ENCODE data around the gene THUMPD1. TPM values are rescaled to one million over a fixed set of nuclear protein-coding genes. Genes with fewer than 3 reads are reported as not detected.
"Not testable (repeated sequence)": the region's sequence is repeated elsewhere in the genome, so short reads cannot be mapped to it uniquely, and the experiment has no call there.

THUMPD1 gene
- total RNA-seq, 4 donors from 2014 or later, result 42.0 to 61.7 (median 53.8) TPM

DNA sequence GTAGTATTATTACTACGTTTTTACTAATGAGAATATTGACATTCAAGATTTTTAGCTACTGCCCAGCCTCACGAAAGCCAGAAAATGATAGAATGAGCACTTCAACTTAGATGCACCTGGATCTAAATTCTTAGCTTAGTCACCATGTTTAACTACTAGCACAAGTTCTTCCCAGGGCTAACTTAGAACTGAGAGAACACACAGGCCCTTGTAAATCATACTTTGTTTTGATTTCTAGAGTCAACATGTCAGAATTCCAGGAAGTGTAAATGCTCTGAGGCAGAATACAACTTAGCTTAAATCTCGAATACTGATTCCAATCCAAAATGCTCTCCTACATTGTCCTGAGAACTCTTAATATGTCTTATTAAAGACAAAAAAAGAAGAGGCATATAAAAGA, 37.3 kb downstream of the THUMPD1 start:
- intact Hi-C loops (cut with DNase I; ENCODE audit: low total_unique reads), result no loop called here
- no peaks in the 10 kb centered on the region for H3K27me3 ChIP-seq
- H3K27ac ChIP-seq, result no peak overlapping the region
- H3K4me3 ChIP-seq, result no peak overlapping the region
- no peaks in the 10 kb centered on the region for H3K4me1 ChIP-seq
- in situ Hi-C loops (cut with MboI; ENCODE audit: low sequenced_read_pairs in 4 of 4), result no loop called here
- ATAC-seq (no peak), DNase-seq (no peak)
- H3K36me3 ChIP-seq, result peaks cover 0 to 11% of the 10 kb centered on the region in 2 donors
- no peaks in the 10 kb centered on the region for H3K9me3 ChIP-seq
- TF ChIP-seq, protein P1, sequence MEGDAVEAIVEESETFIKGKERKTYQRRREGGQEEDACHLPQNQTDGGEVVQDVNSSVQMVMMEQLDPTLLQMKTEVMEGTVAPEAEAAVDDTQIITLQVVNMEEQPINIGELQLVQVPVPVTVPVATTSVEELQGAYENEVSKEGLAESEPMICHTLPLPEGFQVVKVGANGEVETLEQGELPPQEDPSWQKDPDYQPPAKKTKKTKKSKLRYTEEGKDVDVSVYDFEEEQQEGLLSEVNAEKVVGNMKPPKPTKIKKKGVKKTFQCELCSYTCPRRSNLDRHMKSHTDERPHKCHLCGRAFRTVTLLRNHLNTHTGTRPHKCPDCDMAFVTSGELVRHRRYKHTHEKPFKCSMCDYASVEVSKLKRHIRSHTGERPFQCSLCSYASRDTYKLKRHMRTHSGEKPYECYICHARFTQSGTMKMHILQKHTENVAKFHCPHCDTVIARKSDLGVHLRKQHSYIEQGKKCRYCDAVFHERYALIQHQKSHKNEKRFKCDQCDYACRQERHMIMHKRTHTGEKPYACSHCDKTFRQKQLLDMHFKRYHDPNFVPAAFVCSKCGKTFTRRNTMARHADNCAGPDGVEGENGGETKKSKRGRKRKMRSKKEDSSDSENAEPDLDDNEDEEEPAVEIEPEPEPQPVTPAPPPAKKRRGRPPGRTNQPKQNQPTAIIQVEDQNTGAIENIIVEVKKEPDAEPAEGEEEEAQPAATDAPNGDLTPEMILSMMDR (IDR thresholded peaks at IDR 0.05 in 4 of 5, conservative IDR thresholded peaks at IDR 0.05 in 1 of 5), result no peak
- TF ChIP-seq POLR2A (IDR thresholded peaks at IDR 0.05), result no peak

DNA sequence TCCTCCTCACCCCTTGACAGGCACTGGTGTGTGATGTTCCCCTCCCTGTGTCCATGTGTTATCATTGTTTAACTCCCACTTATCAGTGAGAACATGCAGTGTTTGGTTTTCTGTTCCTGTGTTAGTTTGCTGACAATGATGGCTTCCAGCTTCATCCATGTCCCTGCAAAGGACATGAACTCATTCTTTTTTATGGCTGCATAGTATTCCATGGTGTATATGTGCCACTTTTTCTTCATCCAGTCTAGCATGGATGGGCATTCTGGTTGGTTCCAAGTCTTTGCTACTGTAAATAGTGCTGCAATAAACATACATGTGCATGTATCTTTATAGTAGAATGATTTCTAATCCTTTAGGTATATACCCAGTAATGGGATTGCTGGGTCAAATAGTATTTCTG, 39.9 kb downstream of the THUMPD1 start:
- DNase-seq; in situ Hi-C loops (cut with MboI; ENCODE audit: low sequenced_read_pairs in 4 of 4); ATAC-seq; H3K4me1 ChIP-seq; H3K27me3 ChIP-seq; H3K27ac ChIP-seq; H3K4me3 ChIP-seq; intact Hi-C loops (cut with DNase I; ENCODE audit: low total_unique reads); H3K9me3 ChIP-seq: not testable (repeated sequence)
- H3K36me3 ChIP-seq, result peaks cover 0 to 11% of the 10 kb centered on the region in 2 donors

DNA sequence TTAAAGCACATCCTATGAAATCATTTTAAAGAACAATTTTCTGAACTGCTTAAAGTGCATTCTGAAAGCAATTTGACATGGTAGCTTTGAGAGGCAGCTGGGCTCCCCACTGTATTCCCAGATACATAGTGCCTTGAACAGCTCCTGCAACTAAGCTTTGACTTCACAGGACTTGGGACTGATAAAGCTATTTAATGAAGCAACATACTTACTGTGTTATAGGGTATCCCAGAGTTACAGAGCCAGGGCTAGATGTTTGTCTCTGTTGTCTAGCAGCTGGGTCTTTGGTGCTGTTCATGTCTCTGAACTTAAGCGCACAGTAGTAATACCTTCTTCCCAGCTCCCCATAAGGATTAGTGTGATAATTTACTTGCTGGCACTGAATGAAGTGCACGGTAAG, 45.0 kb downstream of the THUMPD1 start:
- in situ Hi-C loops (cut with MboI; ENCODE audit: low sequenced_read_pairs in 4 of 4) (no loop called here), intact Hi-C loops (cut with DNase I; ENCODE audit: low total_unique reads) (no loop called here)
- H3K27ac ChIP-seq, result no peak overlapping the region
- DNase-seq, result no peak
- no peaks in the 10 kb centered on the region for H3K9me3 ChIP-seq
- no peak overlapping the region for H3K4me3 ChIP-seq
- no peaks in the 10 kb centered on the region for H3K27me3 ChIP-seq
- no peak for ATAC-seq
- no peaks in the 10 kb centered on the region for H3K36me3 ChIP-seq
- H3K4me1 ChIP-seq, result no peaks in the 10 kb centered on the region
- TF ChIP-seq, protein P1 (IDR thresholded peaks at IDR 0.05 in 4 of 5, conservative IDR thresholded peaks at IDR 0.05 in 1 of 5), result no peak
- no peak for TF ChIP-seq POLR2A (IDR thresholded peaks at IDR 0.05)

DNA sequence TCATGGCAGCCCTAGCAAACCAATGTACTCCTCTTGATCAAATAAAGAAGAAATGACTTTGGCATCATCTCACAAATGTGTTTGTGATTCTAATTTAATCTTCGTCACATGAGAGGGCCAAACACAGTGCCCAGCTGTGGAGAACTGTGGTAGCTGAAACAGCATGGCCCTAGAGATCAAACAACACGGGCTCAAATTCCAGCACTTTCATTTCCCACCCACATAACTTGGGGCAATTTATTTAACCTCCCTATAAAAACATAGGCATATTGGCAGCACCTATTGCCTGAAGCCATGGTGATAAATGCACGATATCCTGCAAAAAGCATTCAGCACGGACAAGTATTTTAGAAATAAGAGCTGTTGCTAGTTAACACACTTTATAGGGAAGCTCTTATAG, 46.6 kb downstream of the THUMPD1 start:
- TF ChIP-seq POLR2A (IDR thresholded peaks at IDR 0.05), result no peak
- TF ChIP-seq, protein P1 (IDR thresholded peaks at IDR 0.05 in 4 of 5, conservative IDR thresholded peaks at IDR 0.05 in 1 of 5), result no peak
- no peaks in the 10 kb centered on the region for H3K9me3 ChIP-seq
- in situ Hi-C loops (cut with MboI; ENCODE audit: low sequenced_read_pairs in 4 of 4) (no loop called here), intact Hi-C loops (cut with DNase I; ENCODE audit: low total_unique reads) (no loop called here)
- no peak overlapping the region for H3K4me3 ChIP-seq
- no peak overlapping the region for H3K27ac ChIP-seq
- no peaks in the 10 kb centered on the region for H3K4me1 ChIP-seq
- DNase-seq, result no peak
- no peak for ATAC-seq
- H3K27me3 ChIP-seq, result no peaks in the 10 kb centered on the region
- H3K36me3 ChIP-seq, result no peaks in the 10 kb centered on the region

DNA sequence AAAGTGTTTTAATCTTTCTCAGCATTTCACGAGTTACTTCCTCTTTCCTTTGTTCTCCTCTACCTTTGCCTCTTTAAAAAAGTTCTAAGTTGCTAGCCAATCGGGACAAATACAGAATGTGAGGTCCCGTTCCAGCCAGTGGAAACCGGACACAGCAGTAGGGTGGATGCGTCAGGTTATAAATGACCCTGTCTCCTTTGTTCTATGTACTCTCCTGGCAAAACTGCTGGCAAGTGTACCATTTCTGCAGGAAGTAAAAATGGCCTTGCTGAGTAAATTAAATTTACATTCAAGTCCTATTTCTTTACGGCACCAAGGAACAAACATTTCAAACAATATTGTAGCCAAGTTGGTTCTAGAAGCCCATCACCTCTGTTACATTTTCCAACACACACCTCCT, 47.5 kb downstream of the THUMPD1 start:
- H3K4me1 ChIP-seq, result not testable (repeated sequence)

DNA sequence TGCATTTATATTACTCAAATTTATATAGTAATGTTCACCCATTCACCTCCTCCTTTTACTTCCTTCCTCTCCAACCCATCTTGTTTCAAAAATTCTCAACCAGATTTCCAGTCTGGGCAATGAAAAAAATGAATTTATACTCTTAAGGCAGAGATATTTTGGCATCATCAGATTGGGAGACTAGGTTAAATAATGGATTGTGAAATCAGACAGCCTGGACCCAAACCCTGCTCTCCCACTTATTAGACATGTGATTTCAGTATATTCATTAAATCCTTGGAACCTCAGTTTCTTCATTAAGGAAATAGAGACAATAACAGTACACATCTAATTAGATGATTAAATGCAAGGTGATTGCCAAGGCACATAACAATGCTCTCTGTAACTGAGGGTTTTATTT, 52.0 kb downstream of the THUMPD1 start:
- H3K27ac ChIP-seq, result no peak overlapping the region
- no peak overlapping the region for H3K4me3 ChIP-seq
- intact Hi-C loops (cut with DNase I; ENCODE audit: low total_unique reads) (no loop called here), in situ Hi-C loops (cut with MboI; ENCODE audit: low sequenced_read_pairs in 4 of 4) (no loop called here)
- H3K36me3 ChIP-seq, result no peaks in the 10 kb centered on the region
- H3K4me1 ChIP-seq, result no peaks in the 10 kb centered on the region
- H3K27me3 ChIP-seq, result no peaks in the 10 kb centered on the region
- no peaks in the 10 kb centered on the region for H3K9me3 ChIP-seq
- DNase-seq, result no peak
- TF ChIP-seq, protein P1 (IDR thresholded peaks at IDR 0.05 in 4 of 5, conservative IDR thresholded peaks at IDR 0.05 in 1 of 5), result no peak
- no peak for TF ChIP-seq POLR2A (IDR thresholded peaks at IDR 0.05)
- no peak for ATAC-seq

More for the DNA sequence above, 47.5 kb downstream of the THUMPD1 start:
- H3K27me3 ChIP-seq; DNase-seq; intact Hi-C loops (cut with DNase I; ENCODE audit: low total_unique reads); in situ Hi-C loops (cut with MboI; ENCODE audit: low sequenced_read_pairs in 4 of 4); H3K9me3 ChIP-seq; H3K4me3 ChIP-seq; H3K36me3 ChIP-seq; ATAC-seq; H3K27ac ChIP-seq: not testable (repeated sequence)

All from gastrocnemius medialis (tissue), 4 donors.